ENCODE data around the gene DDX31. TPM values are rescaled to one million over a fixed set of nuclear protein-coding genes. Genes with fewer than 3 reads are reported as not detected.

Gene DDX31
- total and polyA plus RNA-seq, 9 of the 15 experiments (the other 6 are each of a cell fraction or from before 2014, with no cell fraction given) = 11.9 to 24.6 (median 22.2) TPM

DNA sequence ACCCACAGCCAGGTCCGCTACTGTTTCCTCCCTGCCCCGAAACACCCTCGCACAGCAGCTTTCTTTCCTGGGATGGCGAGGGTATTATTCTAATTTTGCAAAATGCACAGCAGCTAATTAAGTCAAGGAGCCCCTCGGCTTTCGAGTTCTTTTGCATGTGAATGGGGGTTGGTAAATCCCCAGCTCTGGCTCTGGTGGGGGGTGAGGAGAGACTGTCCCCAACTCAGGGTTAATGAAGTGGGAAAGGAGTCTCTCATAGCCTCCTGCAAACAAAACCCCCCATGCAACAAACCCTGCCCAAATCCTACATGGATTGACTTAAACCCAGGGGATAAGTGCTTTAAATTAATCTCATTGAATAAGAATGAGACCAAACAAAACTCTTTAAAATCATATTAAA, 78.5 kb downstream of the DDX31 start:
- POLR2A ChIA-PET = no interaction called here
- Histone ChIP-seq H4K20me1 (replicated peaks; ENCODE audit: control insufficient read depth, insufficient read depth, low read length) (0 out of 2 replicates have a peak, but pooled peaks cover 3% of the 10 kb centered on the region), H3K4me1 (replicated peaks in 1 of 2; ENCODE audit: control insufficient read depth in 2 of 2, insufficient read depth in 2 of 2, low read length in 2 of 2) (peaks cover 0 to 5% of the 10 kb centered on the region in 2 experiments; a peak in 2 of 5 replicates), H3K9ac (ENCODE audit: insufficient read depth in 1 of 2, low read depth in 2 of 2, low read length in 2 of 2) (no peak overlapping the region), H3K27me3 (ENCODE audit: control insufficient read depth in 2 of 2, insufficient read depth in 2 of 2, low read length in 2 of 2) (peaks cover 0 to 13% of the 10 kb centered on the region in 2 experiments; a peak in 2 of 5 replicates), H3K79me2 (ENCODE audit: control insufficient read depth, insufficient read depth, low read length) (no peaks in the 10 kb centered on the region), H3K4me2 (ENCODE audit: insufficient read depth, low read length) (no peak overlapping the region), H3K9me3 (replicated peaks; ENCODE audit: control insufficient read depth, insufficient read depth, low read depth, low read length) (no peaks in the 10 kb centered on the region), H2AFZ (ENCODE audit: low read depth, low read length) (no peak overlapping the region), H3K27ac (ENCODE audit: extremely low read depth, low read depth, low read length) (no peak overlapping the region), H3K9me1 (ENCODE audit: control insufficient read depth, insufficient read depth, low read length) (no peaks in the 10 kb centered on the region), H3K4me3 (no peak overlapping the region), H3K36me3 (ENCODE audit: control insufficient read depth, insufficient read depth, low read length) (peaks cover 25% of the 10 kb centered on the region; the same call in 1 of the 3 replicates)
- ATAC-seq = no peak
- intact Hi-C loops (cut with micrococcal nuclease) (no loop called here), in situ Hi-C loops (cut with MboI) (no loop called here)
- no peak for DNase-seq (ENCODE audit: extremely low read depth in 1 of 4, low spot score in 3 of 4)
- CTCF ChIA-PET (ENCODE audit: low intra/inter-chr PET ratio) = no interaction called here
- FAIRE-seq = no peak
- no peak for TF ChIP-seq ZNF311 (CRISPR knock-in tag; IDR thresholded peaks at IDR 0.05)
- TF ChIP-seq, protein P1, sequence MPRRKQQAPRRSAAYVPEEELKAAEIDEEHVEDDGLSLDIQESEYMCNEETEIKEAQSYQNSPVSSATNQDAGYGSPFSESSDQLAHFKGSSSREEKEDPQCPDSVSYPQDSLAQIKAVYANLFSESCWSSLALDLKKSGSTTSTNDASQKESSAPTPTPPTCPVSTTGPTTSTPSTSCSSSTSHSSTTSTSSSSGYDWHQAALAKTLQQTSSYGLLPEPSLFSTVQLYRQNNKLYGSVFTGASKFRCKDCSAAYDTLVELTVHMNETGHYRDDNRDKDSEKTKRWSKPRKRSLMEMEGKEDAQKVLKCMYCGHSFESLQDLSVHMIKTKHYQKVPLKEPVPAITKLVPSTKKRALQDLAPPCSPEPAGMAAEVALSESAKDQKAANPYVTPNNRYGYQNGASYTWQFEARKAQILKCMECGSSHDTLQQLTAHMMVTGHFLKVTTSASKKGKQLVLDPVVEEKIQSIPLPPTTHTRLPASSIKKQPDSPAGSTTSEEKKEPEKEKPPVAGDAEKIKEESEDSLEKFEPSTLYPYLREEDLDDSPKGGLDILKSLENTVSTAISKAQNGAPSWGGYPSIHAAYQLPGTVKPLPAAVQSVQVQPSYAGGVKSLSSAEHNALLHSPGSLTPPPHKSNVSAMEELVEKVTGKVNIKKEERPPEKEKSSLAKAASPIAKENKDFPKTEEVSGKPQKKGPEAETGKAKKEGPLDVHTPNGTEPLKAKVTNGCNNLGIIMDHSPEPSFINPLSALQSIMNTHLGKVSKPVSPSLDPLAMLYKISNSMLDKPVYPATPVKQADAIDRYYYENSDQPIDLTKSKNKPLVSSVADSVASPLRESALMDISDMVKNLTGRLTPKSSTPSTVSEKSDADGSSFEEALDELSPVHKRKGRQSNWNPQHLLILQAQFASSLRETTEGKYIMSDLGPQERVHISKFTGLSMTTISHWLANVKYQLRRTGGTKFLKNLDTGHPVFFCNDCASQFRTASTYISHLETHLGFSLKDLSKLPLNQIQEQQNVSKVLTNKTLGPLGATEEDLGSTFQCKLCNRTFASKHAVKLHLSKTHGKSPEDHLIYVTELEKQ (CRISPR knock-in tag; IDR thresholded peaks at IDR 0.05) = no peak
- no peak for TF ChIP-seq HDGF (IDR thresholded peaks at IDR 0.05)
- TF ChIP-seq CBX3 (IDR thresholded peaks at IDR 0.05; ENCODE audit: borderline replicate concordance in 1 of 2, low read length in 2 of 2) = no peak
- TF ChIP-seq MCM3 (IDR thresholded peaks at IDR 0.05) = no peak
- no peak for TF ChIP-seq COPS2 (conservative IDR thresholded peaks at IDR 0.05)
- TF ChIP-seq, protein P2, sequence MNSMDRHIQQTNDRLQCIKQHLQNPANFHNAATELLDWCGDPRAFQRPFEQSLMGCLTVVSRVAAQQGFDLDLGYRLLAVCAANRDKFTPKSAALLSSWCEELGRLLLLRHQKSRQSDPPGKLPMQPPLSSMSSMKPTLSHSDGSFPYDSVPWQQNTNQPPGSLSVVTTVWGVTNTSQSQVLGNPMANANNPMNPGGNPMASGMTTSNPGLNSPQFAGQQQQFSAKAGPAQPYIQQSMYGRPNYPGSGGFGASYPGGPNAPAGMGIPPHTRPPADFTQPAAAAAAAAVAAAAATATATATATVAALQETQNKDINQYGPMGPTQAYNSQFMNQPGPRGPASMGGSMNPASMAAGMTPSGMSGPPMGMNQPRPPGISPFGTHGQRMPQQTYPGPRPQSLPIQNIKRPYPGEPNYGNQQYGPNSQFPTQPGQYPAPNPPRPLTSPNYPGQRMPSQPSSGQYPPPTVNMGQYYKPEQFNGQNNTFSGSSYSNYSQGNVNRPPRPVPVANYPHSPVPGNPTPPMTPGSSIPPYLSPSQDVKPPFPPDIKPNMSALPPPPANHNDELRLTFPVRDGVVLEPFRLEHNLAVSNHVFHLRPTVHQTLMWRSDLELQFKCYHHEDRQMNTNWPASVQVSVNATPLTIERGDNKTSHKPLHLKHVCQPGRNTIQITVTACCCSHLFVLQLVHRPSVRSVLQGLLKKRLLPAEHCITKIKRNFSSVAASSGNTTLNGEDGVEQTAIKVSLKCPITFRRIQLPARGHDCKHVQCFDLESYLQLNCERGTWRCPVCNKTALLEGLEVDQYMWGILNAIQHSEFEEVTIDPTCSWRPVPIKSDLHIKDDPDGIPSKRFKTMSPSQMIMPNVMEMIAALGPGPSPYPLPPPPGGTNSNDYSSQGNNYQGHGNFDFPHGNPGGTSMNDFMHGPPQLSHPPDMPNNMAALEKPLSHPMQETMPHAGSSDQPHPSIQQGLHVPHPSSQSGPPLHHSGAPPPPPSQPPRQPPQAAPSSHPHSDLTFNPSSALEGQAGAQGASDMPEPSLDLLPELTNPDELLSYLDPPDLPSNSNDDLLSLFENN (IDR thresholded peaks at IDR 0.05; ENCODE audit: low read depth in 2 of 2, low read length in 2 of 2) = no peak
- no peak for TF ChIP-seq JUN (IDR thresholded peaks at IDR 0.05; ENCODE audit: borderline replicate concordance, low read depth, low read length)
- TF ChIP-seq JUN (CRISPR knock-in tag; IDR thresholded peaks at IDR 0.05; ENCODE audit: borderline replicate concordance) = no peak
- TF ChIP-seq, protein P3, sequence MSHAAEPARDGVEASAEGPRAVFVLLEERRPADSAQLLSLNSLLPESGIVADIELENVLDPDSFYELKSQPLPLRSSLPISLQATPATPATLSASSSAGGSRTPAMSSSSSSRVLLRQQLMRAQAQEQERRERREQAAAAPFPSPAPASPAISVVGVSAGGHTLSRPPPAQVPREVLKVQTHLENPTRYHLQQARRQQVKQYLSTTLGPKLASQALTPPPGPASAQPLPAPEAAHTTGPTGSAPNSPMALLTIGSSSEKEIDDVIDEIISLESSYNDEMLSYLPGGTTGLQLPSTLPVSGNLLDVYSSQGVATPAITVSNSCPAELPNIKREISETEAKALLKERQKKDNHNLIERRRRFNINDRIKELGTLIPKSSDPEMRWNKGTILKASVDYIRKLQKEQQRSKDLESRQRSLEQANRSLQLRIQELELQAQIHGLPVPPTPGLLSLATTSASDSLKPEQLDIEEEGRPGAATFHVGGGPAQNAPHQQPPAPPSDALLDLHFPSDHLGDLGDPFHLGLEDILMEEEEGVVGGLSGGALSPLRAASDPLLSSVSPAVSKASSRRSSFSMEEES (CRISPR knock-in tag; IDR thresholded peaks at IDR 0.05) = no peak
- no TSS peak for BruUV-seq (replicated peaks)
- 44% methylated on average over 5 of the region's 6 CpGs for WGBS (ENCODE audit: insufficient coverage, low coverage, missing lambda C conversion rate)
